Osteocyte (in vitro differentiated cells): ENCODE measurements around the gene GRIA1. TPM values are rescaled to one million over a fixed set of nuclear protein-coding genes. Genes with fewer than 3 reads are reported as not detected.

Source experiments
- DNase-seq: peaks from one replicate; pipeline ENCODE4 v3.0.0; 2021; ENCODE audit warnings: mixed read lengths; ENCODE audit not compliant: unreplicated experiment; ENCODE audit errors: extremely low spot score
- H3K27ac Mint-ChIP-seq: one replicate; pipeline ENCODE4 v1.8.0; 2021; ENCODE audit warnings: mild to moderate bottlenecking, mixed read lengths; ENCODE audit not compliant: unreplicated experiment
- H3K27me3 Mint-ChIP-seq: one replicate; pipeline ENCODE4 v1.8.0; 2021; ENCODE audit warnings: mixed read lengths; ENCODE audit not compliant: unreplicated experiment
- H3K36me3 Mint-ChIP-seq: one replicate; pipeline ENCODE4 v1.8.0; 2021; ENCODE audit warnings: mixed read lengths; ENCODE audit not compliant: unreplicated experiment
- H3K4me1 Mint-ChIP-seq: one replicate; pipeline ENCODE4 v1.8.0; 2021; ENCODE audit warnings: mixed read lengths; ENCODE audit not compliant: unreplicated experiment
- H3K4me3 Mint-ChIP-seq: one replicate; pipeline ENCODE4 v1.8.0; 2021; ENCODE audit warnings: mild to moderate bottlenecking, moderate library complexity, mixed read lengths; ENCODE audit not compliant: unreplicated experiment
- H3K9me3 Mint-ChIP-seq: one replicate; pipeline ENCODE4 v1.8.0; 2021; ENCODE audit warnings: mixed read lengths; ENCODE audit not compliant: unreplicated experiment
- total RNA-seq: library from RNA; stranded (reverse); gene quantifications from 2 replicates; pipeline ENCODE4 v1.2.1, GENCODE V29; 2021
- TF ChIP-seq, protein P1 (sequence below): fragments of 200-600 bp; sonication (generic); IDR thresholded peaks from 2 replicates; pipeline ENCODE4 v1.5.0; 2021; ENCODE audit warnings: antibody characterized with exemption, mild to moderate bottlenecking, moderate library complexity

The GRIA1 gene
- total RNA-seq, 1 donor from 2014 or later, result 48.8 TPM

DNA sequence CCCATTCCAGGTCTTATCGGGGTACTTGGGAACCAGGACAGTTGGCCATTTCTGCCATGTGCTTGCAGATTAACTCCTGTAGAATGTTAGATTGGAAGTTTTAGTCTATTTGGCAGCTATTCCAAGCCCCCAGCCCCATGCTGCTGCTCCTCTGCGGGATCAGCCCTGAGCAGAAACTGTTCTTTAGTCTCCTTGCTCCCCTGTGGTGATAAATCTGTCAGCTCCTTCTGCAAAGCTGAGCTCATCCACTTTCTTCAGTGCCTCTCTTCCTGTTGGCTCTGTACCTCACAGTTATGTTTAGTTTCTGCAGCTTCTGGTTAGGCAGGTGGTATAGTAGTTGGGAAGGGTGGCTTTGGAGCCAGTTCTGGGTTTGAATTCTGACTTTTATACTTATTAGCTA is 170.4 kb downstream of the GRIA1 start:
- Mint-ChIP-seq H3K27me3 (no peaks in the 10 kb centered on the region), H3K9me3 (peaks cover 7% of the 10 kb centered on the region), H3K4me1 (peaks cover 24% of the 10 kb centered on the region), H3K27ac (no peak overlapping the region), H3K4me3 (no peak overlapping the region), H3K36me3 (peaks cover 17% of the 10 kb centered on the region)
- no peak for DNase-seq
- TF ChIP-seq, protein P1, sequence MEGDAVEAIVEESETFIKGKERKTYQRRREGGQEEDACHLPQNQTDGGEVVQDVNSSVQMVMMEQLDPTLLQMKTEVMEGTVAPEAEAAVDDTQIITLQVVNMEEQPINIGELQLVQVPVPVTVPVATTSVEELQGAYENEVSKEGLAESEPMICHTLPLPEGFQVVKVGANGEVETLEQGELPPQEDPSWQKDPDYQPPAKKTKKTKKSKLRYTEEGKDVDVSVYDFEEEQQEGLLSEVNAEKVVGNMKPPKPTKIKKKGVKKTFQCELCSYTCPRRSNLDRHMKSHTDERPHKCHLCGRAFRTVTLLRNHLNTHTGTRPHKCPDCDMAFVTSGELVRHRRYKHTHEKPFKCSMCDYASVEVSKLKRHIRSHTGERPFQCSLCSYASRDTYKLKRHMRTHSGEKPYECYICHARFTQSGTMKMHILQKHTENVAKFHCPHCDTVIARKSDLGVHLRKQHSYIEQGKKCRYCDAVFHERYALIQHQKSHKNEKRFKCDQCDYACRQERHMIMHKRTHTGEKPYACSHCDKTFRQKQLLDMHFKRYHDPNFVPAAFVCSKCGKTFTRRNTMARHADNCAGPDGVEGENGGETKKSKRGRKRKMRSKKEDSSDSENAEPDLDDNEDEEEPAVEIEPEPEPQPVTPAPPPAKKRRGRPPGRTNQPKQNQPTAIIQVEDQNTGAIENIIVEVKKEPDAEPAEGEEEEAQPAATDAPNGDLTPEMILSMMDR, result no peak

DNA sequence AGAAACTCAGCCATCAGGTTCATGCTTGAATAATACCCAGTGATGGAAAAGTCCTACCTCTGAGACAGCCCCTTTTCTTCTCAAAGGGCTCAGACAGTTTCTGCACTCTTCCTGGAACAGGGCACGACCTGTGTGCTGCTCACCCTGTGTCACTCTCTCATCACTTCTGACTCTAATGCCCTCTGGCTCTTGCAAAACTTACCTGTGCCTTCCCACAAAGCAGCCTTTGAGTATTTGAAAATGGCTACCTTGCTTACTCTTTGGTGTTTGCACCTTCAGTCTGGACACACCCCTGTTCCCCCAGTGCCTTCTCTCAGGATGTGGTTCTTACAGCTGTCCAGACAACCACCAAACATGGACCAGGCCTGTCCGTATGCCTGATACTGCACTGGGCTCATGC is 171.4 kb downstream of the GRIA1 start:
- TF ChIP-seq, protein P1, result no peak
- no peak for DNase-seq
- peaks cover 7% of the 10 kb centered on the region for H3K9me3 Mint-ChIP-seq
- no peak overlapping the region for H3K27ac Mint-ChIP-seq
- peaks cover 24% of the 10 kb centered on the region for H3K4me1 Mint-ChIP-seq
- no peak overlapping the region for H3K4me3 Mint-ChIP-seq
- peaks cover 18% of the 10 kb centered on the region for H3K36me3 Mint-ChIP-seq
- H3K27me3 Mint-ChIP-seq, result no peaks in the 10 kb centered on the region

DNA sequence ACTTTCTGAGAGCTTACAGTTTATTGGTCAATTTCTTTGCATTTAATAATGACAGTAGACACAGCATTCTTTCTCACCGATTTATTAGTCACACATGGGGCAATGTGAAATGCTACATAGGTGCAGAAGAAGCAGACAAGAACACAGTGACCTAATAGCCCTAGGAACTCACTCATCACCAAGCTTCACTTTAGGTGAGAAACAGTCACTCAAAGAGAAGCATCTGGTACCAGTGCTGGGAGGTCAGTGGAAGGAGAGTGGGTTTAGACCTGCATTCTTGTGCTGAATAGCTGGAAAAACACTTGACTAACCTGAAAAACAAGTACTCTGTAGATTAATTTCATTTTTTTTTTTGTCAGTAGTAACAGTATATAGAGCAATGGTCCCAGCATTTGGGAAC is 179.6 kb downstream of the GRIA1 start:
- Mint-ChIP-seq H3K36me3 (peaks cover 21% of the 10 kb centered on the region), H3K4me1 (peaks cover 13% of the 10 kb centered on the region), H3K27me3 (no peaks in the 10 kb centered on the region), H3K9me3 (peaks cover 12% of the 10 kb centered on the region), H3K4me3 (no peak overlapping the region), H3K27ac (no peak overlapping the region)
- no peak for DNase-seq
- TF ChIP-seq, protein P1, result no peak

DNA sequence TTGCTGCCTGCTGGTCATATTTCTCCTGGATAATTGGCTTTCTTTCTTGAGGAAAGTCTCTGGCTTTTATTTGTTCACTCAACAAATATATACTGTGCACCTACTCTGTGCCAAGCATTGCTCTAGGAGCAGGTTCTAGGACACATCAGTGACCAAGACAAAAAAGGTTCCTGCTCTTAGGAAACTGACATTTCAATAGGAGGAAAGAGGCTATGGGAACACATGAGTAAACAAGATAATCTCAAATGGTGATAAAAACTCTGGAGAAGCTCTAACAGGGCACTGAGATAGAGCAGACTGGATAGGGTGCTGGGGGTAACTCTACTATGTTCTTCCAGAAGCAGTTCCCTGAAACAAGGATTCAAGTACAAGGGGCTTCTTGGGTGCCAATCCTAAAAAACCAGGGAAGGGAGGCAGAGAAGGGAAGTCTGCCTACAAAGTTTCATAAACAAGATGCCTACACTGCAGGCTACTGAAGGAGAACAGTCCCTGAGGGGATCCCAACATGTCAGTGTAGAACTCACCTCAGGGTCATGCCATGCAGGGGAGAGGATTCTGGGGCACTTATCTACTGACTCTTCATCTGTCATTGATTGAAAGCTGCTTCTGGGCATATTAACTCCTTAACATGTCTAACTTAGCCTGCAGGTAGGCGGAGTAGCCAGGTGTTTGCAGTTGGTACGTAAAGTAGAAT is 181.3 kb downstream of the GRIA1 start:
- Mint-ChIP-seq H3K4me3 (no peak overlapping the region), H3K36me3 (peaks cover 27% of the 10 kb centered on the region), H3K27ac (no peak overlapping the region), H3K27me3 (no peaks in the 10 kb centered on the region), H3K9me3 (peaks cover 5% of the 10 kb centered on the region), H3K4me1 (peaks cover 13% of the 10 kb centered on the region)
- TF ChIP-seq, protein P1, result no peak
- DNase-seq, result no peak

DNA sequence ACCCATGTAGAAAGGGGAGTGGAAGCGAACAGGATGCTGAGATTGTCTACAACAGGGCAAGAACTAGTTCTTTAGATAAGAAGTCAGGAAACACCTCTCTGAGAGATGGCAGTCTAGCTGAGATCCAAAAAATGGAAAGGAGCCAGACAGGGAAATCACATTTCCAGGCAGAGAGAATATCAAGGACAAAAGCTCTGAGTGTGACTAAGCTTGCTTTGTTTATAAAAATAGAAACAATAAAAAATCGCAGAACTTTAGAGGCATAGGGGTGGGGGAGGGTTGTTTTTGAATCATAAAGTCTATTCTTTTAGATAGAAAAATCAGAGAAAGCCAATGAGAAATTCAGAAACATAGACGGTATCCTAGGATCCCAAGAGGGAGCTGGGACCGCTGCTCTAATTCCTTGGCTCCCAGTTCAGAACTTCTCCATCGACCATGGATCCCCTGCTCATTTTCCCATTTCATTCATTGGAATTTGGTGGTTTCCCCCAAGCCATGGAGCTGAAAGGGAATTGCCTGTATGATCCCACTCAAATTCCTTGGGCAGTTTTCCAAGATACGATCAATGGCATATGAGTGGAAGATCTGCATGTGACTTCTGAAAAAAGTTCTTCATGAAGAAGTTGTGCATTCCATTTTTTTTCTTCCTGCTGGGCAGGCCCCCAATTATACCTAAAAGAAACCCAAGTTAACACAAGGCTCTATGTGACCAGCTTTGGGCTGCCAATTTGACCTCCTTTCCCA is 182.0 kb downstream of the GRIA1 start:
- TF ChIP-seq, protein P1, result no peak
- Mint-ChIP-seq H3K9me3 (peaks cover 5% of the 10 kb centered on the region), H3K4me3 (no peak overlapping the region), H3K4me1 (peaks cover 13% of the 10 kb centered on the region), H3K27me3 (no peaks in the 10 kb centered on the region), H3K36me3 (peaks cover 32% of the 10 kb centered on the region), H3K27ac (no peak overlapping the region)
- DNase-seq, result no peak
